Activated CD8-positive, alpha-beta memory T cell treated with anti-CD3 and anti-CD28 coated beads for 48 hours (primary cell): ENCODE results near the gene COL26A1.
A peak's percentile ranks its signal among the peaks of the same experiment; 100 is the strongest.
"Not testable (repeated sequence)": the region's sequence is repeated elsewhere in the genome, so short reads cannot be mapped to it uniquely, and the experiment has no call there.

Source experiments
- DNase-seq, 3 experiments: peaks; one replicate each; pipeline ENCODE4 v3.0.0-alpha.2; 2020; ENCODE audit warnings: low read depth in 2 of 3, low spot score in 2 of 3

Gene COL26A1

GRCh38 chr7:101593556-101593955 is 230.9 kb downstream of the COL26A1 start:
- DNase-seq = no peak

- DNase-seq = no peak
Observed at GRCh38 chr7:101594790-101595189, 232.1 kb downstream of the COL26A1 start.

GRCh38 chr7:101595246-101595645 is 232.6 kb downstream of the COL26A1 start:
- no peak for DNase-seq

- DNase-seq = no peak
Observed at GRCh38 chr7:101595766-101596537, 233.3 kb downstream of the COL26A1 start.

GRCh38 chr7:101596898-101597297 is 234.2 kb downstream of the COL26A1 start:
- no peak for DNase-seq

- DNase-seq = no peak
Observed at GRCh38 chr7:101597941-101598340, 235.3 kb downstream of the COL26A1 start.

GRCh38 chr7:101598422-101598985 is 235.8 kb downstream of the COL26A1 start:
- no peak for DNase-seq

GRCh38 chr7:101598986-101599771 is 236.5 kb downstream of the COL26A1 start:
- no peak for DNase-seq

- no peak for DNase-seq
Observed at GRCh38 chr7:101599787-101600186, 237.1 kb downstream of the COL26A1 start.

GRCh38 chr7:101602082-101602481 is 239.4 kb downstream of the COL26A1 start:
- no peak for DNase-seq

- DNase-seq = peak; percentile 28 to 61 (median 51)
Observed at GRCh38 chr7:101602484-101603241, 240.0 kb downstream of the COL26A1 start.

GRCh38 chr7:101604331-101604933 is 241.8 kb downstream of the COL26A1 start:
- DNase-seq = no peak

- not testable (repeated sequence) for DNase-seq
Observed at GRCh38 chr7:101604934-101605332, 242.3 kb downstream of the COL26A1 start.

GRCh38 chr7:101605611-101606497 is 243.2 kb downstream of the COL26A1 start:
- no peak for DNase-seq

GRCh38 chr7:101606498-101606923 is 243.8 kb downstream of the COL26A1 start:
- no peak for DNase-seq
